Activated CD8-positive, alpha-beta T cell treated with anti-CD3 and anti-CD28 coated beads, Interleukin-2, amount 10 ng/mL, durations not matched to agents 7 days and 5 days (primary cell): Measurements from ENCODE around the gene NUDT1. TPM values are rescaled to one million over a fixed set of nuclear protein-coding genes. Genes with fewer than 3 reads are reported as not detected.

Experiments
- ATAC-seq: fragments of 150-1000 bp; cut with Tn5 transposase; one replicate; pipeline ENCODE4 v1.10.0; 2021; ENCODE audit warnings: moderate library complexity
- CTCF ChIA-PET: fragments of 350-600 bp; sonication (Branson Sonifier 250); formaldehyde crosslinking; loops from one replicate; lab custom pipeline; 2021; ENCODE audit warnings: antibody characterized with exemption; lab: Charles Lee
- POLR2A ChIA-PET: fragments of 350-600 bp; sonication (Branson Sonifier 250); formaldehyde crosslinking; loops from one replicate; lab custom pipeline; 2021; ENCODE audit warnings: antibody characterized with exemption; lab: Charles Lee
- DNase-seq: peaks from one replicate; pipeline ENCODE4 v3.0.0-alpha.2; 2020
- H3K27ac Mint-ChIP-seq: one replicate; pipeline ENCODE4 v1.8.0; 2021; ENCODE audit warnings: mild to moderate bottlenecking, mixed read lengths
- H3K27me3 Mint-ChIP-seq: one replicate; pipeline ENCODE4 v1.8.0; 2021; ENCODE audit warnings: low read depth, mixed read lengths
- H3K36me3 Mint-ChIP-seq: one replicate; pipeline ENCODE4 v1.8.0; 2021; ENCODE audit warnings: low read depth, mixed read lengths
- H3K4me1 Mint-ChIP-seq: one replicate; pipeline ENCODE4 v1.8.0; 2021; ENCODE audit warnings: low read depth, mixed read lengths
- H3K4me3 Mint-ChIP-seq: one replicate; pipeline ENCODE4 v1.8.0; 2021; ENCODE audit warnings: mild to moderate bottlenecking, mixed read lengths
- H3K9me3 Mint-ChIP-seq: one replicate; pipeline ENCODE4 v1.8.0; 2022; ENCODE audit warnings: mixed read lengths; ENCODE audit not compliant: insufficient read depth
- total RNA-seq, 2 experiments: library from RNA; stranded (reverse); gene quantifications; one replicate each; pipeline ENCODE4 v1.2.3, GENCODE V29; 2021

The NUDT1 gene
- total RNA-seq, 2 experiments from 2014 or later, result 126 to 130 TPM

DNA sequence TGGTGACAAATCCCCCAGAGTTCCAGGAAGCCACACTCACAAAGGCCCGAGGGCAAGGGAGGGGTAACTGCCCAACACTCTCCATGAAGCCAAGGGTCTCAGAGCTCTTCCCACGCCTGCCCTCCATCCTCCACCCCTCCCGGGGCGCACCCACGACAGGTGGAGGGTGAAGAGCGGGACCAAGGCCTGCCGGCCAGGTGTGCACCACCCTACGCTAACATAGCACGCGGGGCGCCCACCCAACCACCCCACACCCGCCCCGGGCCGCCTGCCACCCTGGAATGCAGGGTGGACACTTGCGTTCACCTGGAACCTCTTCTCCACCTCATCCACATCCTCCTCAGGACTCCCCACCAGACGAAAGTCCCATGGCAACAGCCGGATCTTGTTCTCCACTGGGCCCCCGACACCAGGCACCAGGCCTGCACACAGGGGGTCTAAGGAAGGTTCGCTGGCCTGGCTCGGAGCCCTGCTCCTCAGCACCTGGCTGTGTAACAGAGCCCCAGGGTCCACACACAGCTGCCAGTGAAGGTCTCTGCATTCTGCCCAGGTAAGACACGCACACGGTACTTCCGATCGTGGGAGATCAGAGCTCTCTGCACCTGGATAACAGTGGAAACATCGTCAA, 42.0 kb upstream of the NUDT1 start:
- no peaks in the 10 kb centered on the region for H3K9me3 Mint-ChIP-seq
- POLR2A ChIA-PET, result no interaction called here
- CTCF ChIA-PET, result no interaction called here
- H3K4me1 Mint-ChIP-seq, result peaks cover 3% of the 10 kb centered on the region
- DNase-seq (no peak), ATAC-seq (no peak)
- H3K27ac Mint-ChIP-seq, result no peak overlapping the region
- peaks cover 30% of the 10 kb centered on the region for H3K36me3 Mint-ChIP-seq
- no peaks in the 10 kb centered on the region for H3K27me3 Mint-ChIP-seq
- no peak overlapping the region for H3K4me3 Mint-ChIP-seq

DNA sequence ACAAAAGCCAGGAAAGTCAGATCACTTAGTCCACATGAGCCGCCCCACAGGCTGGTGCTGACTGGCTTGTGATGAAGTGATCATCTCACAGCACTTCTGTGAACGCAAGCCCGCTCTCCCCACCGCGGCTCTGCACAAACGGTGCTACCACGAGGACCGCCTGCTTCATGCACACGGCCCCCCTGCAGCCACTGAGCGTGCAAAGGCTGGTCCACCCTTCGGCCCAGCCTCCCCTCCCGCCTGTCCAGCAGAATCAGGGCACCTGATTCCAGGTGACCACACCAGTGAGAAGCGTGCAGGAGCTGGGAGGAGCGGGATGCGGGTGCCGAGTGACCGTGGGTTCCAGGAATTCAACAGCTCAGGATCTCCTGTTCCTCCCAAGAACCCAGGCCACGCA, 41.4 kb upstream of the NUDT1 start:
- ChIA-PET CTCF (no interaction called here), POLR2A (no interaction called here)
- Mint-ChIP-seq H3K4me1 (peaks cover 3% of the 10 kb centered on the region), H3K27me3 (no peaks in the 10 kb centered on the region), H3K9me3 (no peaks in the 10 kb centered on the region), H3K27ac (no peak overlapping the region), H3K4me3 (no peak overlapping the region), H3K36me3 (peaks cover 26% of the 10 kb centered on the region)
- ATAC-seq (no peak), DNase-seq (no peak)

DNA sequence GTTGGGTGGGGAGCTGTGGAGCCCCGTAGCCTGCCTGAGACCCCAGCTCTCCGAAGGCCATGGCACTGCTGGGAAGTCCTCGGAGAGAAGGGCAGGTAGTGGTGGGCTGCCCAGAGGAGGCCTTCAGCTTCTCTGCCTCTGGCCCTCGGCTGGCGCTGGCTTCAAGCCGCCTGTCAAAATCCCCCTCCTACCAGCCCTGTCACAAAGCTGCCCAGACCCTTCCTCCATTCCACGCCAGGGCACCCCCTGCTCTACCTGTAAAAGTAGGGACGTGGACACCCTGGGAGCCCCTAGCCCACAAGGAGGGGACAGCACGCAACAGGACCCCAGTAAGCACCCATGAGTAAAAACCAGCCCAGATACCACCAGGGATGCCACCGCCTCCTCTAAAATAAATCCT, 40.9 kb upstream of the NUDT1 start:
- Mint-ChIP-seq H3K9me3 (no peaks in the 10 kb centered on the region), H3K36me3 (peaks cover 22% of the 10 kb centered on the region), H3K4me3 (no peak overlapping the region), H3K27me3 (no peaks in the 10 kb centered on the region), H3K27ac (no peak overlapping the region), H3K4me1 (peaks cover 3% of the 10 kb centered on the region)
- no peak for DNase-seq
- ChIA-PET CTCF (no interaction called here), POLR2A (no interaction called here)
- no peak for ATAC-seq

DNA sequence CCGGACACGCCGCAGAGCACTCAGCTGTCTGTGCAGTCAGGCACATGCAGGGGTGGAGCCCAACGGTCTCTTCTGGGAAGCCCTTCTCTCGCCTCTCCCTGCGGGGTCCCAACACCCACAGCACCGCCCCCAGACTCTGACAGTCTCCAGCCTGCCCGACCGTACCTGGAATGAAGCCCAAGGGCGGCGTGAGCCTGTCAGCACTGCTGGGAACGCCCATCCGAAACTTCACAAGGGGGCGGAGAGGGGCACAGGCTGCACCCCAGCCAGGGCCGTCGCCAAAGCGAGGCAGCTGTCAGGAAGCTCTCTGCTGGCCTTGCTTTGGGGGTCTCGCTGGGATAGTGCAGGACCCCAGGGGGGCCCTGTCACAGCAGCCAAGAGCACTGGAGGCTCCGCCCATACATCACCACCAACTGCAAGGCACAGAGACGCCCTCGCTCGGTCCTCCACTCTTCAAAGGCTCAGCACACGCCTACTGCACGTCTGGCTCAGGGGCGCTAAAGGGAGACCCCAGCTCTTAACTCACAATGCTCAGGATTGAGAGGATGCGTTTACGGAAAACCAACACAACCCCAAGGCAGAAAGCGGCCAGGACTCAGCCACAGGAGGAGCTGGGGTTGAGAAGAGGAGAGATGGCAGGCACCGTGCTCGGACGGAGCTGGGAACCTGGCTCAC, 40.2 kb upstream of the NUDT1 start:
- H3K27me3 Mint-ChIP-seq, result no peaks in the 10 kb centered on the region
- H3K9me3 Mint-ChIP-seq, result no peaks in the 10 kb centered on the region
- ATAC-seq (no peak), DNase-seq (no peak)
- H3K36me3 Mint-ChIP-seq, result peaks cover 18% of the 10 kb centered on the region
- CTCF ChIA-PET, result no interaction called here
- no peak overlapping the region for H3K27ac Mint-ChIP-seq
- POLR2A ChIA-PET, result no interaction called here
- no peak overlapping the region for H3K4me3 Mint-ChIP-seq
- H3K4me1 Mint-ChIP-seq, result peaks cover 3% of the 10 kb centered on the region

DNA sequence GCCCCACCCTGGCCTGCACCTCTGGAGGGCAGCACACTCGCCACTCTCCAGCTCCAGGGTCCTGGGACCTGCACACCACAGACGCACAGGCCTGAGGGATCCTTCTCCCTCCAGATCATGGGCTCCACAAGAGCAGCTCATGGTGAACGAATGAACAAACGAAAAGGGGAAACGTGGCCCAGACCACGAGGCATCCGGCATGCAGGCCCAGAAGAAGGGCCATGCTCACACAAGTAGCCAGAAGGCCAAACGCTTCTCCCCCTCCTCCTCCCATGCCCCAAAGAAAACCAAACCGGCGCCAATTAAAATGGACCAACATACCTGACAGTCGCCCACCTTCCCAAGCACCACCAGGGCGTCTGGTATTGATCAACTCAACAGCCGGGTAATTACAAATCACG, 39.7 kb upstream of the NUDT1 start:
- DNase-seq (no peak), ATAC-seq (no peak)
- Mint-ChIP-seq H3K27me3 (no peaks in the 10 kb centered on the region), H3K9me3 (no peaks in the 10 kb centered on the region), H3K27ac (no peak overlapping the region), H3K4me1 (peaks cover 1% of the 10 kb centered on the region), H3K36me3 (peaks cover 13% of the 10 kb centered on the region), H3K4me3 (no peak overlapping the region)
- CTCF ChIA-PET, result no interaction called here
- POLR2A ChIA-PET, result no interaction called here

DNA sequence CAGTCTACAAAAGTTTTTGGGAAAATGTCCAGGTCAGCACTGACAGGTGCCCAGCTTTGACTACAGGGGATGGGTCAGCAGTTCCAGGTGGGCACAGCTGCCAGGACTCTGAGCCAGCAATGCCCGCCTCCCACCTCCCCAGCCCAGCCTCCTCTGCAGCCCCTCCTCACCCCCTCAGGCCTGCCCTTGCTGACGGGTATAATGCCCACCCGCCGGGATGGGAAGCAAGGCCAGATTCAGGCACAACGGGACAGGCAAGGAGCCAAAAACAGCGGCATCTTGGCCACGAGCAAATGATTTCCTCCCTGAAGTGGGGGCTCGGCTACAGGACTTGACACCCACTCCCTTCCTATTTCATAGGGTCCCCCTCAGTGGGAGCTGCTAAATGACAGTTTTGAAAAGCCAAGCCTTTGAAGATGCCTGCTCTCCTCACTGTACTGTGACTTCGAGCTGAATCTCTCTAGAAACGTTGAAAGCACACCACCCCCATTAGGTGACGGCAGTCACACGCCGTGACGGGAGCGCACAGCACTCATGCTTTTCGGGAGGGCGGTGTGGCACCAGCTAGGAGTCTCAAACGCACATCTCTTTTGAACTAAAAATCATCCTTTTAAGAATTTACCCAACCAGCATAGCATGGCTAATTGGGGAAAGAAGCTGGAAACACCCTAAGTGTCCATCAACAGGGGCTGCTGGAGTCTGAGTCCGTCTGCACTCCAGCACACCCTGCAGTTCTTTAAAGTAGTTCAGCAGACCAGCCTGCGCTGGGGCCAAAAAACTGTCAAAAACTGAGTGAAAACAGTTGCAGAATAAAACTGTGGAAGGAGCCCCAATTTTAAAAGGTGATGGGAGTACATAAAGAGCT, 38.9 kb upstream of the NUDT1 start:
- ATAC-seq (no peak), DNase-seq (no peak)
- Mint-ChIP-seq H3K9me3 (no peaks in the 10 kb centered on the region), H3K27me3 (no peaks in the 10 kb centered on the region), H3K4me1 (no peaks in the 10 kb centered on the region), H3K27ac (no peak overlapping the region), H3K4me3 (no peak overlapping the region), H3K36me3 (peaks cover 15% of the 10 kb centered on the region)
- ChIA-PET CTCF (no interaction called here), POLR2A (no interaction called here)

DNA sequence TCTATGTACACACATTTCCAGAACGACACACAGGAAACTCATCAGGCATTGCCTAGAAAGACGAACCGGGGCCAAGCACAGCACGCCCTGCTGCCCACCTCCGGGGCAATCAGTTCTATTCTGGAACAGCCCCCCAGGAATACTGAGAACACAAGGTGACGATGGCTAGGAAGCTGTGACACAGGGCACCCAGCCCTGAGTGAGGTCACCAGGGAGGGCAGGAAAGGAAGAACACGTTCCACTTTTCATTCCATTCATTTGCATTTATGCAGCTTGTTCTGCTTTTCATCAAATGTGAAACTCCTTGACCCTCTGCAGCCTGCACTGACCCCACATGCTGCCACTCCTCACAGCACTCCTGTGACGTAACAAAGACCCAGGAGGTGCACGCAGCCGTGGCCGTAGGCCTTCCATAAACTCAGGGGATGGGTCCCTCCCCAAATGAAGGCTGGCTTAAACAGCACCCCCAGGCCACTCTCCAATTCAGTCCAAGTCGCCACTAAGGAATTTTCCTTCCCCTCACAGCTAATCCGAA, 38.2 kb upstream of the NUDT1 start:
- Mint-ChIP-seq H3K9me3 (no peaks in the 10 kb centered on the region), H3K27ac (no peak overlapping the region), H3K36me3 (peaks cover 20% of the 10 kb centered on the region), H3K4me1 (no peaks in the 10 kb centered on the region), H3K4me3 (no peak overlapping the region), H3K27me3 (no peaks in the 10 kb centered on the region)
- DNase-seq (no peak), ATAC-seq (no peak)
- ChIA-PET POLR2A (no interaction called here), CTCF (no interaction called here)

DNA sequence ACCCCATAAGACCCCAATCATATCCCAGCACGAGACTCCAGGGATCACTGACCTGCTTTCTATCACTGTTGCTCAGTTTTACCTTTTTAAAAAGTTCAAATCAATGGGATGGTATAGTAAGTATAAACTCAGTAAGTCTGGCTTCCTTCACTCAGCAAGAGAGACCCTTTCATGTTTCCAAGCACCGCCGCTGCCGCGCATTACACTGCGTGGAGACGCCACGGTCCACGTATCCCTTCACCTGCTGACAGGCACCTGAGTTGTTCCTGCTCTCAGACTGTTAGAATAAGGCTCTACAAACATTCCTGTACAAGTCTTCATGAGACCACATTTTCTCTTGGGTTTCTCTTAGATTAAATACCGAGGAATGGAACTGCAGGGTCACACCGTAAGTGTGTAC, 37.6 kb upstream of the NUDT1 start:
- Mint-ChIP-seq H3K36me3 (peaks cover 22% of the 10 kb centered on the region), H3K4me3 (no peak overlapping the region), H3K4me1 (no peaks in the 10 kb centered on the region), H3K27ac (no peak overlapping the region), H3K27me3 (no peaks in the 10 kb centered on the region), H3K9me3 (no peaks in the 10 kb centered on the region)
- ChIA-PET CTCF (no interaction called here), POLR2A (no interaction called here)
- ATAC-seq (no peak), DNase-seq (no peak)

DNA sequence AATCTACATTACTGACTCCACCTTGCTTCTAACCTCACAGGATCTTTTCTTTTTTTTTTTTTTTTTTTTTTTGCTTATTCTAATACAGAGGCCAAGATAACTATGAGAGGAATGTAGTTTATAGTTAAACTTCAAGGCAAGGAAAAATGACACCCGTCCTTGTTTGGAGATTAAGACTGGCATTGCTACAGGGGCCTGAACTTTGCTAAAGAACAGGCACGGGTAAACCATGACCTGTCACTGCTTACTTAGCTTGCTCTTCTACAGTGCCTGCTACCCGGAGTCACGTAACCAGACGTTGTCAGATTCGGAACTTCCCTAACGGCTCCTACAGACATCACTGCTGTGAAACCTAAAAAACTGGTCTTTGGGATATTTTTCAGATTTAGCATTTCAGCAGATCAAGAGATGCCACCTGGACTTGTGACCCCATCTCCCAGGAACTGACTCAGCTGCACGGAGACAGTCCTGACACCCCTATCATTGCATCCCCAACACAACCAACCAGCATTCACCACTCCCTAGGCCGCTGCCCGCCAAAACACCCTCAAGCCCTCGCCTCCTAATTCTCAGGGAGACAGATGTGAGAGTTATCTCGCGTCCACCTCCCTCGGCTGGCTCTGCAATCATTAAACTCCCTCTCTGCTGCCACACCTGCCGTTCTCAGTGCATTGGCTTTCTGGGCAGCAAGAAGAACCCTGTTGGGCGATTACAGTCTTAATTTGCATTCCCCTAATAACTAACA, 36.8 kb upstream of the NUDT1 start:
- H3K4me1 Mint-ChIP-seq, result no peaks in the 10 kb centered on the region
- CTCF ChIA-PET, result no interaction called here
- H3K9me3 Mint-ChIP-seq, result no peaks in the 10 kb centered on the region
- peaks cover 20% of the 10 kb centered on the region for H3K36me3 Mint-ChIP-seq
- no peak overlapping the region for H3K27ac Mint-ChIP-seq
- H3K27me3 Mint-ChIP-seq, result no peaks in the 10 kb centered on the region
- POLR2A ChIA-PET, result no interaction called here
- DNase-seq (no peak), ATAC-seq (no peak)
- no peak overlapping the region for H3K4me3 Mint-ChIP-seq

DNA sequence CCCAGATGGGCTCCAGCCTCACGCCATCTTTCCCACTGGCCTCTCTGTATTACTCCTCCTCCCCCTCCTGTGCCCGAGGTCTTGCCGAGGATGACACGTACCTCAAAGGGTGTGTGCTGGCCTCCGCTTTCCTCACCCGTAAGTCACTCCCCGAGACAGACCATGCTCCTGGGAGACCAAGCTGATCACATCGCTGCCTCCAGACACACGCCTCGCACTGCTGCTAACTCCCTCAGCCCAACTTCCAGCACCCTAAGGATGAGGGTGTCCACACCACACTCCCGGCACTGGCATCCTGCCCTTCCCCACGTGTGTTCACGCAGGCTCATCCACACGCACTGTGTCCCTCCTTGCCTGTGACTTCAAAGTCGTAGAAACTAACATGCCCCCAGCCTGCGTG, 33.3 kb upstream of the NUDT1 start:
- CTCF ChIA-PET, result interaction anchor here (0.8 to 1.4 kb wide), 2 partner anchors 27 to 105 kb away, joined by 3 read pairs; no protein-coding TSS in a partner anchor

DNA sequence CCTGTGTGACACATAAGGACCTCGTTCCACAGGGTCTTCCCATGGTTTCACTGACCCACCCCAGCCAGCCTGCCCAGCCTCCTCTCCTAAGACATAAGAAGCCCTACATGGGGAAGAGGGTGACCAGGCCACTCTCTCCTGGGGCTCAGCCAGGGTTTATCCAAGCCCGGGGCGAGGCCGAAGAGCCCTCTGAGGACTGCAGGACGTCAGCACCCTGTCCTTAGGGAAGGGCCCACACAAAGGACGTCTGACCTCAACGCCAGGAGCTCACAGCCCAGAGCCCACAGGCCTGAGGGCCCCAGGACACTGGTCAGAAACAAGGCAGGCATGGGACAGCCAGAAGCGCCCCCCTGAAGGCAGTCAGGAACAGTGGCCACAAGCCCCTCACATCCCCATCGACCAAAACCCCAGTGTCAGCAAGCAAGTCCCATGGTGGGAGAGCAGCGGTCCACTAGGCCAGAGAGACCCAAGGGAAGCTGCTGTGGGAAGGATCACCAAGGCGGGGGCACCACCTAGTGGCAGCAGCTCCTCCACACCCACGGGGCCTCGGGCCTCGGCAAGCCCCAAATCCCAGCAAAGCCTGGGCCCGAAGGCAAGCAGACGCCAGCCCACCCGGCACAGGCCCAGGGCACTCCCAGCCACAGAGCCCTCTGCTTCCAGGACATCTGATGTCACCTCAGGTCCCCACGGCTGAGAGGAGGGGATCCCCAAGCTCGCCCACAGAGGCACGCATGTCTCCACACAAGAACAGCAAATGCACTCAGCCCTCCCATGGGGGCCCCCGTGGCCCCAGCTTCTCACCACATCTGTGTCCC, 32.7 kb upstream of the NUDT1 start:
- Mint-ChIP-seq H3K27ac (peak overlapping the region; percentile 7), H3K4me1 (peaks cover 6% of the 10 kb centered on the region), H3K27me3 (no peaks in the 10 kb centered on the region), H3K4me3 (no peak overlapping the region), H3K9me3 (no peaks in the 10 kb centered on the region), H3K36me3 (peaks cover 35% of the 10 kb centered on the region)
- DNase-seq (peak; percentile 58), ATAC-seq (no peak)
- POLR2A ChIA-PET, result interaction anchor here (0.6 kb wide), 1 partner anchor 115 kb away, joined by 4 read pairs; no protein-coding TSS in a partner anchor
- CTCF ChIA-PET, result interaction anchor here (0.8 to 1.4 kb wide), 7 partner anchors 28 to 630 kb away, joined by 3 to 5 read pairs (median 3); no protein-coding TSS in a partner anchor

More for the DNA sequence above, 33.3 kb upstream of the NUDT1 start:
- Mint-ChIP-seq H3K27ac (no peak overlapping the region), H3K9me3 (no peaks in the 10 kb centered on the region), H3K36me3 (peaks cover 31% of the 10 kb centered on the region), H3K4me3 (no peak overlapping the region), H3K4me1 (no peaks in the 10 kb centered on the region), H3K27me3 (no peaks in the 10 kb centered on the region)
- DNase-seq (no peak), ATAC-seq (no peak)
- POLR2A ChIA-PET, result no interaction called here
